ENCODE results near the gene OGT.
A peak's percentile ranks its signal among the peaks of the same experiment; 100 is the strongest.
"Not testable (repeated sequence)": the region's sequence is repeated elsewhere in the genome, so short reads cannot be mapped to it uniquely, and the experiment has no call there.

Gene OGT

DNA sequence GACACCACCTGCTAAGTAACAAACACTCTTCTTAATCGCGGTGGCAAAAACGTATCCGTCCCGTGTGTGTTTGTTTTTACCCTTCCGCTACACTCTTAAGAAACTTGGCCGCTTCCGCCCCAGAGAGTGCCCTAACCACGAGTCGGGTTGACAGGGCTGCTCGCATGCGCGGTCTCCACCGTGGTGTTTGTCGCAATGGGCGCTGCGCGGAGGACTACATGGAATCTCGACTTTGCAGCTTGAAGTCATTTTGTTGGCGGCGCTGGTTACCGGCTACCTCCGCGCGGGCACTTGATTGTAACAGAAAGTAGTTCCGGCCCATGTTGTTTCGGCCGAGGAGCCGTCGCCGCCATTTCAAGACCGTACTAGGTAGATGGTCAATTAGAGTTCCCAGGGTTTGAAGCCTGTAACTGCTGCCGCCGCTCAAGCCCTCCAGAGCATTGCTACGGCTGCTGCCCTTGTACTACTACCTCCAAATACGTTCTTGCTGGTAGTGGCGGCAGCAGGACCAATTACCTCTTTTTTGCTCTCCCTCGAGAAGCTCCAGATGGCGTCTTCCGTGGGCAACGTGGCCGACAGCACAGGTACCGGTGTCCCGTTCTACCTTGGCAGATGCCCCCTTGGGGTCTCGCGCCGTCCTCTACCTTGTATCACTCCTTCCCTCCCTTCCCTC lies at the start of gene OGT:
Gene OGT (plus strand): TSS at position 352 of the 673 bp plus-strand sequence. CDS start 196 bp downstream, at position 548.
- DNase-seq, result peak; percentile 92

DNA sequence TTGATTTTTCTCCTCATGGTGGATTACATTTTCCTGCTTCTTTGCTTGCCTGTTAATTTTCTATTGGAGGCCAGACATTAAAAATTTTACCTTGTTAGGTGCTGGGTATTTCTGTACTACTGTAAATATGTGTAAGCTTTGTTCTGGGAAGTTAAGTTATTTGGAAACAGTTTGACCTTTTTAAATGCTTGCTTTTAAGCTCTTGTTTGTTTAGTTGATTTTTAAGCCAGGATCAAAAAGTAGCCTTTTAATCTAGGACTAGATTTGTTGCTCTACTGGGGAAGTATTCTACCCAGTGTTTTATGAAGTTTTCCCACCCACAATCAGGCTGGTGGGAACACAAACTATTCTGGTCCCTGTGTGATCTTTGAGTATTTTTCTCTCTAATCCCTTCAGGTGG lies 45.1 kb upstream of the OGT start:
- no peak for DNase-seq

GRCh38 chrX:71489540-71489939 lies 43.4 kb upstream of the OGT start:
- DNase-seq, result no peak

- DNase-seq, result peak; percentile 28
These were observed 40.5 kb upstream of the OGT start for GRCh38 chrX:71492231-71493065.

GRCh38 chrX:71493111-71493613 lies 39.7 kb upstream of the OGT start:
- DNase-seq, result no peak

DNA sequence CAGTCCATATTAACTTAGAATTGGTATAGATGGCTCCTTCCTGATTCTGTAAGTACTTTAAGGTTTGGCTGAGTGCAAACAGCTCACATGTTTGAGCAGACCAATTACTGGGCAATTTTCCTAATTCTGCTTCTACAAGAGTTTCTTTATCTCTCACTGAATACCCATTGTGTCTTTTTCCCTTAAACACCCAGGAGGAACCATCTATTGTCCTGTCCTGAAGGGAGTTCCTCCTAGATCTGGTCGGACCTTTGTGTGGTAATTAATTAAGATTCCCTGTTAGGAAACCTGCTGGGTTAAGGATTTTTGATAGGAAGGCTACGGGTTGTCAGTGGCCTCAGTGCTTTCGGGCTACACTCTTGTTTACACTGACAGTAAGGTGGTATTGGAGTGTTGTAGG lies 36.9 kb upstream of the OGT start:
- DNase-seq, result not testable (repeated sequence)

GRCh38 chrX:71496476-71496875 lies 36.4 kb upstream of the OGT start:
- no peak for DNase-seq

DNA sequence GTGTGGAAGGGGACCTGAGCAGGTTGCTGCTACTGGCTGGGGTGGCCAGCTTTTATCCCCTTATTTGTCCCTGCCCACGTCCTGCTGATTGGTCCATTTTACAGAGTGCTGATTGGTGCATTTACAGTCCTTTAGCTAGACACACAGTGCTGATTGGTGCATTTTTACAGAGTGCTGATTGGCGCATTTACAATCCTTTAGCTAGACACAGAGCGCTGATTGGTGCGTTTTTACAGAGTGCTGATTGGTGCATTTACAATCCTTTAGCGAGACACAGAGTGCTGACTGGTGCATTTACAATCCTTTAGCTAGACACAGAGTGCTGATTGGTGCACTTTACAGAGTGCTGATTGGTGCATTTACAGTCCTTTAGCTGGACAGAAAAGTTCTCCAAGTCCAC lies 30.8 kb upstream of the OGT start:
- not testable (repeated sequence) for DNase-seq

DNA sequence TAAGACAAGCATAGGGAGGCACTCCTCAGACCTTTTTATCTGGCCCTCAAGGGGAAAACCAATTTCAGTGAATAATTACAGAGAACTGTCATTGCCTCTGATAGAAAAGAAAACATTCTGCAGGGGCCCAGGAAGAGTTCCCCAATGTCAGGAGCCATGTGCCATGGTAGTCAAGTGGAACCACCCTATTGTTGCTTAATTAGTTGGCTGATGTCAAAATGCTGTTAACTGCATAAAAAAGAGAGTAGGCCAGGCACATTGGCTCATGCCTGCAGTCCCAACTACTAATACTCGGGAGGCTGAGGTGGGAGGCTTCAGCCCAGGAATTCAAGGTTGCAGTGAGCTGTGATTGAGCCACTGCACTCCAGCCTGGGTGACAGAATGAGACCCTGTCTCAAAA lies 28.6 kb upstream of the OGT start:
- no peak for DNase-seq

GRCh38 chrX:71509289-71509688 lies 23.6 kb upstream of the OGT start:
- no peak for DNase-seq

GRCh38 chrX:71510161-71510560 lies 22.7 kb upstream of the OGT start:
- DNase-seq, result no peak

- not testable (repeated sequence) for DNase-seq
These were observed 19.2 kb upstream of the OGT start for GRCh38 chrX:71513731-71514130.

DNA sequence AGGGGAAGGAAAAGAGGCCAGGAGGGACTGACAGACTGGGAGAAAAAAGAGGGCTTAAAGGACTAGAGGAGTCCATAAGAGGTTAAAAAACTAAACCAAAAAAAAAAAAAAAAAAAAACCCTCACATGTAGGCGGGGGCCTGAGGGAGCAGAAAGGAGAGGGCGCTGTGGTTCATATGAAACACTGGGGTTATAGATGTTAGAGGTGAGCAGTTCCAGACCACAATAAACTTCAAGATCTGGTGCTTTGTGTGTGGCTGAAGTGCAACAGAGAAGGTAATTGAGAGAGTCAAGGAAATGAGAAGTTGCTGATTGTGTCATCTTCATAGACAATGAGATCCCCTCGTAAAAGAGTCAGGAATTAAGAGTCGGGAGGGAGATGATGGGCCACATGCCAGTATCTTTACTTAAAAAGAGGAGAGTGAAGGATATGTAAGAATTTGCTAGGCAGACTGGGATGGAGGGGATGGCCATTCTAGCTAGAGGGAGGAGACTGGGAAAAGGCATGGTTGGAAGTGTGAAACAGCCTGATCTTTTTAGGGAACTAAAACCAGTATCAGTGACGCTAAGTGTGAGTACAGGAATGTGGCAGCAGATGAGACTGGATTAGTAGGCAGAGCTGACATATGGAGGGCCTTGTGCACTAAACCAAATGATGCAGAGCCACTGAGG lies 18.4 kb upstream of the OGT start:
- DNase-seq, result peak; percentile 8

DNA sequence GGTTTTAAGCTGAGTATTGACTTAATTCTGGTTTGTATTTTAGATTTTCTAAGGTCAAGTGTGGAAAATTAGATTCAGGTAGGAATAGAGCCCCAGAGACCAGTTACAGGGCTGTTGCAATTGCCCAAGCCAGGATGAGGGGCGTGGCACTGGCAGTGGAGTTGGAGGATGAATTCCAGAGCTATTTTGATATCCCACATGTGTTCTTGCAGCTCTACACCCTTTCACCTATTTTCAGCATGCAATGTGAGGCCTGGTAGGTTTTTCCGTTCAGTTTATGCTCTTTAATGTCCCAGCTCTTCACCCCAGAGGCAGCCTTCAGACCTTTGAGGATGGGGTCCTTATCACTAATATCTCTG lies 17.9 kb upstream of the OGT start:
- no peak for DNase-seq

DNA sequence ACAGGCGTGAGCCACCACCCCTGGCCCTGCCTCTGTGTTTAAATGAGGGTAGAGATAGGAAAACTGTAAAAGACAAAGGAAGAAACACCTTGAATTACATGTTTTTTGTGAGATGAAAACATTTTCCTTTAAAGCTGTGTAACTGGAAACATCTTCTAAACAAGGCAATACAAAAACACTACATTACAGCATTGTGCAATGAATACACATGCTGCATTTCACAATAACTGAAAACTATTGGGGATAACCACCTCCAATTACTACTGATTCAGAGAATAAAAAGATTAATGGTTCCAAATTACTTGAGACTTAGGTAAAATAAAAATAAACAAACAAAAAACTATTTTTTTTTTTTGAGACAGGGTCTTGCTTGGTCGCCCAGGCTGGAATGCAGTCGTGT lies 7.6 kb upstream of the OGT start:
- DNase-seq, result no peak

- peak; percentile 52 for DNase-seq
These were observed 689 bp upstream of the OGT start for GRCh38 chrX:71532078-71532752.

GRCh38 chrX:71533516-71533850 lies 579 bp downstream of the OGT start:
- DNase-seq, result no peak

DNA sequence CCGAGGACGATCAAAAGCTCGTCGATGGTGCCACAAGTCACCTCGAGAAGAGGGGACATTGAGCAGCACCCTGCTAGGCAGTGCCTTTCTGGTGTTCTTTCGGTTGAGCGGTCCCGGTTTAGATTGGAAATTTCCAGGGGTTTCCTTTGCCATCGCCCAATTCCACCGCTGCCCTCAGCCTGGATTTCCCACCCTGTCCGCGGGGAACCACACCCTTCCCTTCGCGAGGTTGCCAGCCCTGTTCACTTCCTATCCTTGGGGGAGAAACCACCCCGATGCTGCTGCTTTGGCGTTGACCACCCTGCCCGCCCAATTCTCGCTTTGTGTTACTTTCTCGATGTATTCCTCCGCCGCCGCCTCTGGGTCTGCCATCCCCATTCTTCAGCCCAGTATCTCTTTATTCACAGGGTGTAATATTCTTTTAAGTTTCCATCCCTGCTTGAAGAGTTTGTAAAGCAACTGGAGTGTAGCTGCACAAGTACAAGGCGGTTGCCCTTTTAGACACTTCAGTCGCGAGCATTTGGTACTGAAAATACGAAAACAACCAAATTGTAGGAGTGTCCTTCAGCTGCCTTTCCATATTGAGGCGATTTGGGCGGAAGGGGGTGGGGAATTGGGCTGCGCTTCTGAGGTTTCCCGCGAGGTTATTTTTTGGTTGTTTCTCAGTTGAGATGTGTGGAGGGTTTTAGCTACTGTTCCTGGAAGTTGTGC lies 1.1 kb downstream of the OGT start:
- peak; percentile 60 for DNase-seq

DNA sequence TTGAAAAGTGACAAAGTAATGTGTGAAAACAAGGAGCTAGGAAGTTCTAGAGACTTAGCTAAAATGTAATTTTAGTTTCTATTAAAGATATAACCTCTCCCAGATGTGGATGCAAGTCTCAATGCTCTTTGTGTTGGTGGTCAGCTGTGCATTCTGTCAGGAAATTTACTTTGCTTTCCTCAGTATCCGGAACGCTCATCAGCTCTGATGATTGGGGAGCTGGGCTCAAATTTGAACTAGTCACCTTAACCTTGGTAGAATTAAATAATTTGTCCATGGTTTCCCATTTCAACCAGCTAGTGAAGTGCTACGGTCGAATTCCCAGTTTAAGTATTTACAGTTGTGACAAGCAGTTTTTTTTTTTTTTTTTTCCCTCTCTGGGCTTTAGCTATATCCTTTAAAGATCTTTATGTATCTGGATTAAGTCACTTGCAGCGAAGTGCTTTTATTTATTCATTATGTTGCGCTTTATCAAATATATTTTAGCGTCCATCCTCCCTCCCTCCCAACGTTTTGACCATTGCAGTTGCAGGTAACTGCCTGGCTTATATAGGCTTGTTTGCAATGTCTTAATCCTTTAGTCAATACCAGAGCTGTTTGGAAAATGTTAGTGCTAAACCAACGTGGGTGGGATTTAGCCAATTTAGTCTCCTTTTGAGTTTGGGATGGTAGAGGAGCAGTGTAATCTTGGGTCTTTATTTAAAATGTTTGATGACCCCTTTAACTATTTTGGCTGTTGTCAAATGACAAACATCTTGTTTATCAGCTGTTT lies 2.1 kb downstream of the OGT start:
- DNase-seq, result no peak

DNA sequence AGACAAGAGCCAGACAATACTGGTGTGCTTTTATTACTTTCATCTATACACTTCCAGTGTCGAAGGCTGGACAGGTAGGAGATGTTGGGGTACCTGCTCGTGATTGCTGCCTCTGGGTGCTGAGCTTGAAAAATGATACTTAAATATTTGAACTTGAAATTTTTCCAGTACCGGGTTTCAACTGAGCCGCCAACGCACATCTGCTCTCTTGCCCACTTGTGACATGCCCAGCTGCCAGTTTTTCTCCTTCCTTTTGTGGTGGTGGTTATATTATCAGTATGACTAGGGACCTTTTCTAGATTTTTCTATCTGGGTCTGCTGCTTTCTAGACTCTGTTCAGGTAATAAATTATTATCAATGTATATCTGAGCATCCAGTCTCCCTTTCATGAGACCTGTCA lies 3.4 kb downstream of the OGT start:
- DNase-seq, result peak; percentile 49

GRCh38 chrX:71537743-71538142 lies 4.8 kb downstream of the OGT start:
- DNase-seq, result no peak

GRCh38 chrX:71540801-71541200 lies 7.9 kb downstream of the OGT start:
- no peak for DNase-seq
